GM10266 (cell line): ENCODE data around the gene TREML2.

Source experiments
- DNase-seq: peaks from one replicate; pipeline ENCODE4 v3.0.0; 2012; ENCODE audit errors: extremely low spot score
- CTCF ChIP-seq: IDR thresholded peaks from 2 replicates; pipeline ENCODE4 v1.5.1; 2012; ENCODE audit warnings: mild to moderate bottlenecking, low read depth; ENCODE audit not compliant: control insufficient read depth, insufficient read depth; ENCODE audit errors: missing control alignments

TREML2 gene

GRCh38 chr6:41176189-41176588, 24.8 kb downstream of the TREML2 start:
- no peak for DNase-seq
- no peak for TF ChIP-seq CTCF

GRCh38 chr6:41175084-41175483, 25.9 kb downstream of the TREML2 start:
- TF ChIP-seq CTCF: no peak
- no peak for DNase-seq

GRCh38 chr6:41174610-41175009, 26.3 kb downstream of the TREML2 start:
- no peak for TF ChIP-seq CTCF
- DNase-seq: no peak

- DNase-seq: no peak
- TF ChIP-seq CTCF: no peak
Measured at GRCh38 chr6:41171908-41172307, 29.0 kb downstream of the TREML2 start.

GRCh38 chr6:41170547-41171160, 30.3 kb downstream of the TREML2 start:
- TF ChIP-seq CTCF: no peak
- DNase-seq: no peak

- DNase-seq: no peak
- no peak for TF ChIP-seq CTCF
Measured at GRCh38 chr6:41167173-41167963, 33.6 kb downstream of the TREML2 start.

GRCh38 chr6:41164551-41165120, 36.3 kb downstream of the TREML2 start:
- no peak for TF ChIP-seq CTCF
- DNase-seq: no peak
